ENCODE data around the gene NRG2. TPM values are rescaled to one million over a fixed set of nuclear protein-coding genes. Genes with fewer than 3 reads are reported as not detected.

NRG2 gene
- total RNA-seq, 1 experiment from 2014 or later = not detected

- ChIA-PET CTCF (no interaction called here), POLR2A (ENCODE audit: low non-redundant PET) (interaction anchor here (0.6 kb wide), 1 partner anchor 25 kb away, joined by 3 read pairs; no protein-coding TSS in a partner anchor)
- BruUV-seq (replicated peaks) = no TSS peak
- Histone ChIP-seq H3K27ac (ENCODE audit: low read depth, low read length, poor library complexity, severe bottlenecking) (no peak overlapping the region), H3K9me3 (ENCODE audit: low read depth, low read length, poor library complexity, severe bottlenecking) (no peaks in the 10 kb centered on the region), H3K36me3 (ENCODE audit: insufficient read depth, low read length, poor library complexity, severe bottlenecking) (no peaks in the 10 kb centered on the region), H3K4me1 (ENCODE audit: insufficient read depth, low read length, poor library complexity, severe bottlenecking) (no peaks in the 10 kb centered on the region), H3K27me3 (replicated peaks; ENCODE audit: insufficient read depth, low read depth, low read length, poor library complexity) (peaks cover 6% of the 10 kb centered on the region), H3K4me3 (ENCODE audit: low read depth, low read length, poor library complexity, severe bottlenecking) (no peak overlapping the region)
- TF ChIP-seq EZH2 (IDR thresholded peaks at IDR 0.05; ENCODE audit: borderline replicate concordance, low read depth, low read length, poor library complexity, severe bottlenecking) (no peak), CTCF (conservative IDR thresholded peaks at IDR 0.05; ENCODE audit: low read depth, low read length) (no peak)
- DNase-seq (ENCODE audit: low spot score) = no peak
- intact Hi-C loops (cut with micrococcal nuclease; ENCODE audit: unreplicated experiment) = no loop called here
These were observed 67.2 kb downstream of the NRG2 start for GRCh38 chr5:139975942-139976341.

- POLR2A ChIA-PET (ENCODE audit: low non-redundant PET) = no interaction called here
- BruUV-seq (replicated peaks) = no TSS peak
- DNase-seq (ENCODE audit: low spot score) = no peak
- Histone ChIP-seq H3K9me3 (ENCODE audit: low read depth, low read length, poor library complexity, severe bottlenecking) (no peaks in the 10 kb centered on the region), H3K27ac (ENCODE audit: low read depth, low read length, poor library complexity, severe bottlenecking) (no peak overlapping the region), H3K36me3 (ENCODE audit: insufficient read depth, low read length, poor library complexity, severe bottlenecking) (no peaks in the 10 kb centered on the region), H3K4me1 (ENCODE audit: insufficient read depth, low read length, poor library complexity, severe bottlenecking) (no peaks in the 10 kb centered on the region), H3K4me3 (ENCODE audit: low read depth, low read length, poor library complexity, severe bottlenecking) (no peak overlapping the region), H3K27me3 (replicated peaks; ENCODE audit: insufficient read depth, low read depth, low read length, poor library complexity) (peaks cover 6% of the 10 kb centered on the region)
- CTCF ChIA-PET = no interaction called here
- TF ChIP-seq CTCF (conservative IDR thresholded peaks at IDR 0.05; ENCODE audit: low read depth, low read length) = no peak
- TF ChIP-seq EZH2 (IDR thresholded peaks at IDR 0.05; ENCODE audit: borderline replicate concordance, low read depth, low read length, poor library complexity, severe bottlenecking) = no peak
- intact Hi-C loops (cut with micrococcal nuclease; ENCODE audit: unreplicated experiment) = no loop called here
These were observed 67.8 kb downstream of the NRG2 start for GRCh38 chr5:139975306-139975705.

- Histone ChIP-seq H3K4me3 (ENCODE audit: low read depth, low read length, poor library complexity, severe bottlenecking) (no peak overlapping the region), H3K4me1 (ENCODE audit: insufficient read depth, low read length, poor library complexity, severe bottlenecking) (no peaks in the 10 kb centered on the region), H3K9me3 (ENCODE audit: low read depth, low read length, poor library complexity, severe bottlenecking) (no peaks in the 10 kb centered on the region), H3K27ac (ENCODE audit: low read depth, low read length, poor library complexity, severe bottlenecking) (no peak overlapping the region), H3K27me3 (replicated peaks; ENCODE audit: insufficient read depth, low read depth, low read length, poor library complexity) (peaks cover 6% of the 10 kb centered on the region), H3K36me3 (ENCODE audit: insufficient read depth, low read length, poor library complexity, severe bottlenecking) (no peaks in the 10 kb centered on the region)
- TF ChIP-seq EZH2 (IDR thresholded peaks at IDR 0.05; ENCODE audit: borderline replicate concordance, low read depth, low read length, poor library complexity, severe bottlenecking) = no peak
- no peak for TF ChIP-seq CTCF (conservative IDR thresholded peaks at IDR 0.05; ENCODE audit: low read depth, low read length)
- POLR2A ChIA-PET (ENCODE audit: low non-redundant PET) = no interaction called here
- no TSS peak for BruUV-seq (replicated peaks)
- CTCF ChIA-PET = no interaction called here
- intact Hi-C loops (cut with micrococcal nuclease; ENCODE audit: unreplicated experiment) = no loop called here
- no peak for DNase-seq (ENCODE audit: low spot score)
These were observed 68.4 kb downstream of the NRG2 start for GRCh38 chr5:139974661-139975060.
